GM18951 (cell line): ENCODE measurements around the gene TECPR2.
"Not testable (repeated sequence)": the region's sequence is repeated elsewhere in the genome, so short reads cannot be mapped to it uniquely, and the experiment has no call there.

Experiments
- POLR2A ChIP-seq: IDR thresholded peaks from 4 replicates; pipeline ENCODE4 v1.6.1; 2011; ENCODE audit warnings: mild to moderate bottlenecking; ENCODE audit not compliant: insufficient read length, insufficient read depth; ENCODE audit errors: extremely low read depth
- in situ Hi-C: fragments of 300-500 bp; cut with MboI; formaldehyde crosslinking; loops from one replicate; pipeline ENCODE4 v1.12.0; 2022; ENCODE audit warnings: low sequenced_read_pairs, mixed read lengths, inconsistent platforms; ENCODE audit not compliant: unreplicated experiment

Gene TECPR2

DNA sequence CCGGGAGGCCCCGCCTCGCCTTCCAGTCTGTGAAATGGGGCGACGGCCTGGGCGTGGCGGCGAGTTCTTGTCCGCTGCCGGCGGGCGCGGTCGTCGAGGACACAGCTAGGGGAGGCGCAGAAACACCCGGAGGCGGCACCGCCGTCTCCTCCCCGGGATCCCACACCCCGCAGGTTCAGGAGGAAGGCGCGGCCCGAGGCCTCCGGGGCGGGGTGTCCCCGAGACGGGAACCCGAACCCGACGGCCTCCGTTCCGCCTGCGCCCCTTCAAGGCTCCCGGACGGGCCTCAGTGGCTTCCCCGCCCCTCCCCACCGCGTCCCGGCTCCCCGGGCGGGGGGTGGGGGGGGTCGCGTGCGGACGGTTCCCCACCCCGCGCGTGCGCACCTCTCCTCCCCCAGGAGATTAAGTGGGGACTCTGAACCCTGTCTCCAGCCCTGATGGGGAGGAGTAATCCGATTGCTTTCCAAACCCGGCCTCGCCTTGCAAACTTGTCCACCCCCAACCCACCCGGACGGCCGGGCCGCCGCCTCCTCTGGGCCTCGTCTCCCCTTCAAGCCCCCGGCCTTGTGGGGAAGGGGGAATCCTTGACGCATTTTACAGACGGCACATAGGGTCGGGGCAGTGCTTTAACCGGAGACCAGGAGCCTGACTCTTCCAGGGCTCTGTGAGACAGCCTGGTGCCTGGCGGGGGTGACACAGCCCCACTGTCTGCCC lies 182.2 kb downstream of the TECPR2 start:
- in situ Hi-C loops = no loop called here
- TF ChIP-seq POLR2A = no peak

DNA sequence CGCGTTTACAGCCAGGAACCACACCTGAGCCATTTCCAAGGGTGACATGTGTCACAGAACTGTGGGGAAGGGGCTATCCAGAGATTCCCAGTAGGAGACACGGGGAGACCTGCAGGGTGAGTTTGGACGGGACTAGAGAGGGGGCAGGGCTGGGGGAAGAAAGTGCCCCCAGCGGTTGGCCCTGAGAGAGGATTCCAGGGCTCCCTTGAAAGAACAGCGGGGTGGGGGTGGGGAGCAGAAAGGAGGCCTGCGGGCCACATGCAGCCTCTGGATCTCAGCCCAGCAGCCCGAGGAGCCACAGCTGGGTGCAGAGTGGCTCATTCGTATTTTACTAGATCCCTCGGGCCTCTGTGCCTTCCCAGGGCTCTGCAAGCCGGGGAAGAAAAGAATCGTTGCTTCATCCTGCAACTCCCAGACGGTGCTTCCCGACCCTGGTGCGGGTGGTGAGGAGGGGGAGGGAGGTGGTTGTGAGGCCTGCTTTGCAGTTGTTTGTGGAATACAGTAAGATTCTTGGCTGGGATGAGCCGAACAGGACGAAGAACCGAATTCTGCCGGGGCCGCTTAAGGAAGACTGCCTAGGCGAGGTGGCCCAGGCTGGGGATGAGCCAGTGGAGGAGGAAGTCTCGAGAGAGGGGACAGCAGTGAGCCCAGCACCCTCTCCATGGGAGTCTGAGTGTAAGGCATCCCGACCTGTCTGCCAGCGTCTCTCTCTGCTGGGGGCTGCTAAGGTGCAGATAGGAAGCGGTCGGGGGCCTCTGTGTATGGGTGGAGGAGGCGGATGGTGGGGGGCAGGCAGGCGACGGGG lies 182.9 kb downstream of the TECPR2 start:
- in situ Hi-C loops = no loop called here
- no peak for TF ChIP-seq POLR2A

DNA sequence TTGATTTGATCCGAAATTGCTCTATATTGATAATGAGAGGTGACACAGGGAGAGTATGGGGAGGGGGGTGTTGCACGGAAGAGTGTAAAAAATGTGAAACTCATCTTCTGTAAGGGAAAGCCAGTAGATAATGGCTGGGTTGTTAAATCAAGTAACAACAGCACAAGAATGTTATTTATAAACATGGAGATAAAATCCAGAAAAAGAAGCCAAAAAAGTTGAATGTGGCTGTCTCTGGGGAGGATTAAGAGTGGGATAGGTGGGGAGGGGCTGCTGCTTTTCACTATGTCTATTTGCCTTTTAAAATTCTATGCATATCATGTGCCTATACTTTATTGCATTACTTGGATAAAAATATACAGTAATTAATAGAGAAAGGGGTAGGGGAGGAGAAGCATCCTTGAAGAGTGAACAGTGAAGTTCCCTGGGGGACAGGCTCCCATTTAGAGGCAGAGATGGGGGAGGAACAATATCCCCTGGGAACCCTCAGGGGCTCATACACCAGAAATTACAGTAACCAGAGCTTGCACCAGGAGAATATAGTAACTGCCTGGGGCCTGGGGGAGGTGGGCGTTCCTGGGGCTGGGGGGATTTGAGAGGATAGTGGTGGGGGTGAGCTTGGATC lies 186.0 kb downstream of the TECPR2 start:
- in situ Hi-C loops = no loop called here
- TF ChIP-seq POLR2A = no peak

DNA sequence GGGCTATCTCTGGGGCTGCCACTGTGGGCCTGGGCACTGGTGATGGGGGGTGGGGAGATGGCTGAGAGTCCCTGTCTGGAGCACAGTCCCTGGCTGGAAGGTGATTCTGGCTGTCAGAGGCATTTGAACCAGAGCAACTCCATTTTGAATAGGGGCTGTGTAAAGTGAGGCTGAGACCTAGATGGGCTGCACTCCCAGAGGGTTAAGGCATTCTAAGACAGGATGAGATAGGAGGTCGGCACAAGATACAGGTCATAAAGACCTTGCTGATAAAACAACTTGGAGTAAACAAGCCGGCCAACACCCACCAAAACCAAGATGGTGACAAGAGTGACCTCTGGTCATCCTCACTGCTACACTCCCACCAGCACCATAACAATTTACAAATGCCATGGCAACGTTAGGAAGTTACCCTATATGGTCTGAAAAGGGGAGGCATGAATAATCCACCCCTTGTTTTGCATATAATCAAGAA lies 188.2 kb downstream of the TECPR2 start:
- in situ Hi-C loops = not testable (repeated sequence)
